GM18951 (cell line): ENCODE data around the gene SH2D3C.

ENCODE experiments used
- POLR2A ChIP-seq: IDR thresholded peaks from 4 replicates; pipeline ENCODE4 v1.6.1; 2011; ENCODE audit warnings: mild to moderate bottlenecking; ENCODE audit not compliant: insufficient read length, insufficient read depth; ENCODE audit errors: extremely low read depth
- in situ Hi-C: fragments of 300-500 bp; cut with MboI; formaldehyde crosslinking; loops from one replicate; pipeline ENCODE4 v1.12.0; 2022; ENCODE audit warnings: low sequenced_read_pairs, mixed read lengths, inconsistent platforms; ENCODE audit not compliant: unreplicated experiment

Gene SH2D3C

DNA sequence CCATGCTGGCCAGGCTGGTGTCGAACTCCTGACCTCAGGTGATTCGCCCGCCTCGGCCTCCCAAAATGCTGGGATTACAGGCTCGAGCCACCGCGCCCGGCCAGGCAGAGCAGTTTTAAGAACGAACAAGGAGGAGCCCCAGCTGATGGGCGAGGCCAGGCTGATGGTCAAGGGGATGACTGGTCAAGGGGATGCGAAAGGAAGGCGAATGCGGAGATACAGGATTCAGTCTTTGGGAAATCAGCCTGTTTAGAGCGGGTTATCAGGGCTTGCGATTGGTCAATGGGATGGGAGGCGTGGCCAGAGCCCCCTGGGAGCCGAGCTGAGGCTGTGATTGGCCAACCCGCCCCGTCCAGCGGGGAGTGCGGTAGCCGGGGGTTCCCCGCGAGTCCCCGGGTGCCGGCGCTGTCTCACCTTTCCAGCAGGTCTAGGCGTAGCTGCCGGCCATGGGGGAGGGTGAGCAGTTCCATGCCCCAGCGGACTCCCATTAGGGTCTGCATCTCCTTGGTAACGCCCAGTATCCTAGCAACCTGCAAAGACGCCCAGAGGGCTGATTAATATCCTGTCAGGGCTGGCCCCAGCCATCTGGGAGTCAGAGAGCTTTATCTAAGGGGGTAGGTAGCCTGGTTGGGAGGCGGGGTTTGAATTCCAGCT, 35.9 kb downstream of the SH2D3C start:
- no peak for TF ChIP-seq POLR2A
- in situ Hi-C loops, result no loop called here

DNA sequence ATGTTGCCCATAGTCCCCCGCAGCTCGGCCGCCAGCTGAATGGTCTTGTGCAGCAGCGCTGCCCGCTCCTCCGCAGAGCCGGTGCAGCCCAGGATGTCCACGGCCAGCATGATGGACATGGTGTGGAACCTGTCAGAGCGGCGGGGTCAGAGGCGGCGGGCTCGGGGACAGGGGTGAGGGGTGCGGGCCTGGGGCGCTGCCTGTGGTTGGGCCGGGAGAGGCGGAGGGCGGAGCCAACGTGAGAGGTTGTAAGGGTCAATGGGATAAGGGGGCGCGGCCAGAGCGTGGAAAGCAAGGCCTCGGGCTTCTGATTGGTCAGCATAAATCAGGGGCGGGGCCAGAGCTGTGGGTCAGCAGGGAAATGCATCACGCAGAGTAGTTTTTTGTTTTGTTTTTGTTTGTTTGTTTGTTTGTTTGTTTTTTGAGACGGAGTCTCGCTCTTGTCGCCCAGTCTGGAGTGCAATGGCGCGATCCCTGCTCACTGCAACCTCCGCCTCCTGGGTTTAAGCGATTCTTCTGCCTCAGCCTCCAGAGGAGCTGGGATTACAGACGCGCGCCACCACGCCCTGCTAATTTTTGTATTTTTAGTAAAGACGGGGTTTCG, 36.5 kb downstream of the SH2D3C start:
- TF ChIP-seq POLR2A, result no peak
- in situ Hi-C loops, result no loop called here

DNA sequence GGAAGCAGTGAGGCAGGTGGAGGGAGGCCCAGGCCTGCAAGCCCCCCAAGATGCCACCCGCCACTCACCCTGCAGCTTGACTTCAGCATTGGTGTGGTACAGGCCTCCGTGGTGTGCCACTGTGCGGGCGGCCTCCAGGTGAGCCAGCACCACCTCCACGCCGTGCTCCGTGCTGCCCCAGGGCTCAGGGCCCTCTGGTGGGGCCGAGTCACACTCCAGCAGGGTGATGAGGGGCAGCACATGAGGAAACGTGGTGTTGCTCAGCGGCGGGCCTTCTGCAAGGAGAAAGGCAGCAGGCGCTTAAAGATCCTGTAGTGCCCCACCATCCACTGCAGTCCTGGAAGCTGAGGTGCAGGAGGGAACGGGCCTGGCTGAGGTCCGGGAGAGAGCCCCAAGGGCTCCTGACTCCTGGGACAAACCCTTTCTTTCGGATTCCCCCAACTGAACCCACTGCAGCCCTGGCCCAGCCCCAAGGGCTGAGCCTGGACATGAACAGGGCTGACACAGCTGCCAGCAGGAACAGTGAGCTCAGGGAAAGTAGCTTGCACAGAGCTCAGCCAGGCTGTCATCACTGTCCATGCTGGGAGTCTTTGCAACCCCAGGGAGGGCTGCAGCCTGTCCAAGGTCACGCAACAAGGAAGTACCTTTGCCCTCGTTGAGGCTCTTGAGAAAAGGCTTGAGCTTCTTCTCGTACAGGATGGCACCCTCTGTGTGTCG, 38.7 kb downstream of the SH2D3C start:
- TF ChIP-seq POLR2A, result no peak
- in situ Hi-C loops, result loop anchor here (10.0 kb wide), 1 partner anchor 175 kb away; the partner anchor contains the start of gene ST6GALNAC4

DNA sequence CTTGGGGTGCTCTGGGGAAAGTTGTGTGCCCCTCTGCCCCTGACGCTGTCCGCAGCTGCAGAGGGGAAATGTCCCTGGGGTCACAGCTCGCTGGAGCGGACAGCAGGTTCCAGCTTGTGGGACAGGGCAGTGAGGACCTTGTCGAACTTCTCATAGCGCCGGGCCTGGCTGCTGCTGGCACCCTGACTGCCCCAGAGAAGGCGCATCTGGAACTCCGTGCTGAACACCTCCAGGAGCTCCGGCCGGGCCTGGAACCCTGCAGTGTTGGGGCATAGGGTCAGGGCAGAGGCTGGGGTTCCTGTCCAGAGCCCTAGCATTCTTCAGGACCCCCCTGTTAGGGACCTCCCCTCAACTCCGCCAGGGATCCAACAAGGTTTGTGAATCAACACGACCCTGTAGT, 39.8 kb downstream of the SH2D3C start:
- in situ Hi-C loops, result loop anchor here (10.0 kb wide), 1 partner anchor 176 kb away; the partner anchor contains the start of gene ST6GALNAC4

DNA sequence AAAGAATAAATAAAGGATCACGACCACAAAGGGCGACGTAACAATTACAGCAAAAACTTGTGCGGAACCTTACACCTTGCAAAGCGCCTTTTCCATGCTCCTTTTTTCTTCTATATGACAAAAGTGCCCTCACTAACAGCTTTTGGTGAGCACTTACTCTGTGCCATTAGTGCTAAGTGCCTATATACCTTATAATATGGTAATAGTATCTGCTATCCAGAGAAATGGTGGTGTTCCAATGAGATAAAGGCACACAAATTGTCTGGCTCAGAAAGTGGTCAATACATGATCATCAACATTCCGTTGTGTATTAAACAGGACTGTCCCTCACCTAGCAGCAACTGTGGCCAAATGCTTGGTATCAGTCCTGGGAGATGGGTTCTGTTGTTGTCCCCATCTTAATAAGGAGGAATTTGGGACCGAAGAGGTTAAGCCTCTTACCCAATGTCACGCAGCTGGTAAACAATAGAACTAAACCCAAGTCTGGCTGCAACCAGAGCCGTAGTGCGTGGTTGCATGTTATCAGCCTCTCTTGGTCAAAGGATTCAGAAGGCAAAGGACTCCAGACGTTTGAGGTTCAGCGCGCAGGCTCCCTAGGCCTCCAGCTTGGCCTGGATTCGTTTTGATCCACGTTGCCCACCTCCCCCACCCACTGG, 42.8 kb downstream of the SH2D3C start:
- in situ Hi-C loops, result loop anchor here (10.0 kb wide), 1 partner anchor 179 kb away; the partner anchor contains the start of gene ST6GALNAC4
- no peak for TF ChIP-seq POLR2A

More for the DNA sequence above, 39.8 kb downstream of the SH2D3C start:
- no peak for TF ChIP-seq POLR2A

- in situ Hi-C loops, result loop anchor here (10.0 kb wide), 1 partner anchor 180 kb away; the partner anchor contains the start of gene ST6GALNAC4
- TF ChIP-seq POLR2A, result peak; percentile 83
Observed at GRCh38 chr9:127734747-127735529, 43.5 kb downstream of the SH2D3C start, which contains the start of gene TOR2A. TSS of gene TOR2A (minus strand) at chr9:127735294. CDS start at chr9:127735270, 24 bp downstream.

DNA sequence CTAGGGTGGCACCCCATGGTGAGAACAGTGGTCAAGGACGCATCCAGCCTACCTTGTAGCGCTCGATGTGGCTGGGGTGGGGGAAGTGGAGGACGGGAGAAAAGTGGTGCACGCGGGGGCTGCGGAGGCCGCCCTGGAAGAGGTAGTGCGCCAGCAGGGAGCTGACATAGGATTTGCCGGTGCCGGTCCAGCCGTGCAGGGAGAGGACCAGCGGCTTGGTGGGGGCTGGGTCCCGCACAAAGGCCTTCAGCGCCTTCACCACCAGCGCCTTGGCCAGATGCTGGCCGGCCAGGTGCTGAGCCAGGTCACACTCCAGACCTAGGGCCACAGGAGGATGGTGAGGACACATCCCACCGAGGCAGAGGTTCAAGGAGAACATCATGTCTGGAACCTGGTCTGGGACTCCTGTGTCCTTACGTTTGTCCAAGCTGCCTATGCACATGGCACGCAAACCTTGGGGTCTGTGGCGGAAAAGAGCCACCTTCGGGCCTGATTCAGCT, 44.2 kb downstream of the SH2D3C start:
- no peak for TF ChIP-seq POLR2A
- in situ Hi-C loops, result loop anchor here (10.0 kb wide), 1 partner anchor 181 kb away; the partner anchor contains the start of gene ST6GALNAC4

GRCh38 chr9:127733614-127734013, 44.9 kb downstream of the SH2D3C start:
- TF ChIP-seq POLR2A, result no peak

GRCh38 chr9:127732444-127732843, 46.0 kb downstream of the SH2D3C start:
- TF ChIP-seq POLR2A, result no peak
- in situ Hi-C loops, result loop anchor here (10.0 kb wide), 1 partner anchor 182 kb away; the partner anchor contains the start of gene ST6GALNAC4

More at GRCh38 chr9:127733614-127734013, 44.9 kb downstream of the SH2D3C start:
- in situ Hi-C loops, result loop anchor here (10.0 kb wide), 1 partner anchor 181 kb away; the partner anchor contains the start of gene ST6GALNAC4

DNA sequence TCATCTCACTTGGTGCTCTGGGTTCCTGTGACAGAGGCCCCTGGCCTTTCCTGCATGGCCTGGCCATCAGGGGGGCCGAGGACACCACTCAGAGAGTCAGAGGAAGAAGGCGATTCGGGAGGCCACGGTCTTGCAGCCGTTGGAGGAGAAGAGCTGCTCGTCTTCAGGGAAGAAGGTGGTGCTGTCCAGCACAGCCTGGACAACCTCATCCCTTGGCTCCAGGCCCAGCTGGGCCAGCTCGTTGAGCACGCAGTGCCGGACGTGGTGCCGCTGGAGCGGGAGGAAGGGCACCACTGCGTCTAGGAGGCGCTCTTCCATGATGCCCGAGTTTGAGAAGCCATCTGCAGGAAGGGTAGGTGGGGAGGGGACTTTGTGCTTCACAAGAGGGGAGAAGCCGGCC, 46.5 kb downstream of the SH2D3C start:
- in situ Hi-C loops, result loop anchor here (10.0 kb wide), 1 partner anchor 183 kb away; the partner anchor contains the start of gene ST6GALNAC4
- TF ChIP-seq POLR2A, result no peak

- in situ Hi-C loops, result loop anchor here (10.0 kb wide), 1 partner anchor 184 kb away; the partner anchor contains the start of gene ST6GALNAC4
- TF ChIP-seq POLR2A, result no peak
Observed at GRCh38 chr9:127730799-127731410, 47.6 kb downstream of the SH2D3C start.

DNA sequence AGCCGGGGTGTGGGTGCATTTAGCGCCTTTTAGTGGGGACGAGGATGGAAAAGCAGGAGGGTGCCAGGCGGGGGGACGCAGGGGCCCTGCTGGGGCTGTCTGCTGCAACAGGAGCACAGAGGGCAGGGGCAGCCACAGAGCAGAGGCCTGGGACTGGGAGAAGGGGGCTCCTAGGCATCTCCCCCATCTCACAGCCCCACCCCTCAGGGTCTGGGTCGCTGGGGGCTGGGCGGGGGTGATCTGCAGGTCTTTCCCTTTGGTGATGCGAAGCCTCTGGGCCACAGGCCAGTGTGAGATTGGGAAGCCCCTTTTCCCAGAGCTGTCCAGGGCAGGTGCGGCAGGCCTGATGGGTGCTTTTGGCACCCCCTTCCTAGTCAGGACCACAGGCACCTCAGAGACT, 48.2 kb downstream of the SH2D3C start:
- in situ Hi-C loops, result loop anchor here (10.0 kb wide), 1 partner anchor 185 kb away; the partner anchor contains the start of gene ST6GALNAC4
- TF ChIP-seq POLR2A, result no peak
